Measurements from ENCODE around the gene VWCE. TPM values are rescaled to one million over a fixed set of nuclear protein-coding genes. Genes with fewer than 3 reads are reported as not detected.

VWCE gene
- total RNA-seq, 1 donor from 2014 or later = 5.1 TPM

- no peaks in the 10 kb centered on the region for H3K9me3 Mint-ChIP-seq
- no peak overlapping the region for H3K4me3 Mint-ChIP-seq
- no peak overlapping the region for H3K4me2 ChIP-seq
- no peak overlapping the region for H3K27ac ChIP-seq
- peaks cover 4% of the 10 kb centered on the region for H4K20me1 ChIP-seq (ENCODE audit: low read depth)
- TF ChIP-seq EZH2 (IDR thresholded peaks at IDR 0.05) (no peak), CTCF (IDR thresholded peaks at IDR 0.05) (no peak), EZH2phosphoT487 (IDR thresholded peaks at IDR 0.05) (no peak)
- H3K4me1 ChIP-seq = peaks cover 8% of the 10 kb centered on the region
- H3K9ac ChIP-seq = no peak overlapping the region
- peaks cover 37% of the 10 kb centered on the region for H3K36me3 Mint-ChIP-seq
- peaks cover 10% of the 10 kb centered on the region for H3K27me3 Mint-ChIP-seq (ENCODE audit: insufficient read depth, low read depth)
- DNase-seq (ENCODE audit: low spot score) = no peak
- peaks cover 8% of the 10 kb centered on the region for H3K27me3 ChIP-seq
- H2AFZ ChIP-seq (replicated peaks) = no peak overlapping the region
- H3K79me2 ChIP-seq (ENCODE audit: low read depth) = no peaks in the 10 kb centered on the region
- H3K9me3 ChIP-seq (ENCODE audit: low read depth) = no peaks in the 10 kb centered on the region
- no peaks in the 10 kb centered on the region for H3K36me3 ChIP-seq
- H3K4me3 ChIP-seq = no peak overlapping the region
- peak overlapping the region; percentile 21 for H3K27ac Mint-ChIP-seq
- peaks cover 2% of the 10 kb centered on the region for H3K4me1 Mint-ChIP-seq
- H3F3A ChIP-seq (ENCODE audit: low read depth) = peaks cover 25% of the 10 kb centered on the region
Measured at GRCh38 chr11:61298663-61299244, 3.6 kb upstream of the VWCE start.

GRCh38 chr11:61297746-61298145 lies 2.6 kb upstream of the VWCE start:
- Mint-ChIP-seq H3K36me3 (peaks cover 32% of the 10 kb centered on the region), H3K9me3 (no peaks in the 10 kb centered on the region), H3K4me3 (no peak overlapping the region), H3K27me3 (ENCODE audit: insufficient read depth, low read depth) (peaks cover 16% of the 10 kb centered on the region), H3K27ac (no peak overlapping the region), H3K4me1 (peaks cover 8% of the 10 kb centered on the region)
- Histone ChIP-seq H3K27ac (peak overlapping the region; percentile 20), H3K9me3 (ENCODE audit: low read depth) (no peaks in the 10 kb centered on the region), H3K4me2 (no peak overlapping the region), H3K36me3 (no peaks in the 10 kb centered on the region), H3F3A (ENCODE audit: low read depth) (peaks cover 28% of the 10 kb centered on the region), H3K4me3 (no peak overlapping the region), H3K27me3 (peaks cover 14% of the 10 kb centered on the region), H3K9ac (no peak overlapping the region), H3K4me1 (peaks cover 13% of the 10 kb centered on the region), H4K20me1 (ENCODE audit: low read depth) (peaks cover 4% of the 10 kb centered on the region), H2AFZ (replicated peaks) (no peak overlapping the region), H3K79me2 (ENCODE audit: low read depth) (no peaks in the 10 kb centered on the region)
- DNase-seq (ENCODE audit: low spot score) = no peak
- no peak for TF ChIP-seq EZH2phosphoT487 (IDR thresholded peaks at IDR 0.05)
- TF ChIP-seq EZH2 (IDR thresholded peaks at IDR 0.05) = no peak
- TF ChIP-seq CTCF (IDR thresholded peaks at IDR 0.05) = no peak

- Mint-ChIP-seq H3K27me3 (ENCODE audit: insufficient read depth, low read depth) (peaks cover 19% of the 10 kb centered on the region), H3K9me3 (no peaks in the 10 kb centered on the region), H3K36me3 (peaks cover 31% of the 10 kb centered on the region), H3K4me1 (peaks cover 11% of the 10 kb centered on the region), H3K4me3 (no peak overlapping the region), H3K27ac (no peak overlapping the region)
- TF ChIP-seq EZH2 (IDR thresholded peaks at IDR 0.05) (no peak), CTCF (IDR thresholded peaks at IDR 0.05) (no peak), EZH2phosphoT487 (IDR thresholded peaks at IDR 0.05) (no peak)
- peaks cover 14% of the 10 kb centered on the region for H3K27me3 ChIP-seq
- peaks cover 4% of the 10 kb centered on the region for H4K20me1 ChIP-seq (ENCODE audit: low read depth)
- H3K27ac ChIP-seq = peak overlapping the region; percentile 20
- DNase-seq (ENCODE audit: low spot score) = no peak
- peaks cover 28% of the 10 kb centered on the region for H3F3A ChIP-seq (ENCODE audit: low read depth)
- no peak overlapping the region for H3K4me2 ChIP-seq
- H3K9ac ChIP-seq = no peak overlapping the region
- no peak overlapping the region for H3K4me3 ChIP-seq
- peaks cover 13% of the 10 kb centered on the region for H3K4me1 ChIP-seq
- H3K79me2 ChIP-seq (ENCODE audit: low read depth) = no peaks in the 10 kb centered on the region
- H3K36me3 ChIP-seq = no peaks in the 10 kb centered on the region
- no peak overlapping the region for H2AFZ ChIP-seq (replicated peaks)
- no peaks in the 10 kb centered on the region for H3K9me3 ChIP-seq (ENCODE audit: low read depth)
Measured at GRCh38 chr11:61297341-61297740, 2.2 kb upstream of the VWCE start.
